T-helper 2 cell treated with Interferon-gamma antibody and Interleukin-4, amounts not matched to agents 5 μg/mL and 100 μg/mL, for 36 hours (primary cell): Measurements from ENCODE around the gene PDE6A.

Source experiments
- DNase-seq: peaks from one replicate; pipeline ENCODE4 v3.0.0; 2021; ENCODE audit warnings: low spot score
- H3K27ac Mint-ChIP-seq: one replicate; pipeline ENCODE4 v1.8.0; 2021; ENCODE audit warnings: mild to moderate bottlenecking, mixed read lengths
- H3K27me3 Mint-ChIP-seq: one replicate; pipeline ENCODE4 v1.8.0; 2021; ENCODE audit warnings: low read depth, mixed read lengths
- H3K36me3 Mint-ChIP-seq: one replicate; pipeline ENCODE4 v1.8.0; 2021; ENCODE audit warnings: low read depth, mixed read lengths
- H3K4me1 Mint-ChIP-seq: one replicate; pipeline ENCODE4 v1.8.0; 2021; ENCODE audit warnings: low read depth, mixed read lengths
- H3K4me3 Mint-ChIP-seq: one replicate; pipeline ENCODE4 v1.8.0; 2022; ENCODE audit warnings: mild to moderate bottlenecking, moderate library complexity, mixed read lengths
- H3K9me3 Mint-ChIP-seq: one replicate; pipeline ENCODE4 v1.8.0; 2021; ENCODE audit warnings: mixed read lengths

Gene PDE6A

DNA sequence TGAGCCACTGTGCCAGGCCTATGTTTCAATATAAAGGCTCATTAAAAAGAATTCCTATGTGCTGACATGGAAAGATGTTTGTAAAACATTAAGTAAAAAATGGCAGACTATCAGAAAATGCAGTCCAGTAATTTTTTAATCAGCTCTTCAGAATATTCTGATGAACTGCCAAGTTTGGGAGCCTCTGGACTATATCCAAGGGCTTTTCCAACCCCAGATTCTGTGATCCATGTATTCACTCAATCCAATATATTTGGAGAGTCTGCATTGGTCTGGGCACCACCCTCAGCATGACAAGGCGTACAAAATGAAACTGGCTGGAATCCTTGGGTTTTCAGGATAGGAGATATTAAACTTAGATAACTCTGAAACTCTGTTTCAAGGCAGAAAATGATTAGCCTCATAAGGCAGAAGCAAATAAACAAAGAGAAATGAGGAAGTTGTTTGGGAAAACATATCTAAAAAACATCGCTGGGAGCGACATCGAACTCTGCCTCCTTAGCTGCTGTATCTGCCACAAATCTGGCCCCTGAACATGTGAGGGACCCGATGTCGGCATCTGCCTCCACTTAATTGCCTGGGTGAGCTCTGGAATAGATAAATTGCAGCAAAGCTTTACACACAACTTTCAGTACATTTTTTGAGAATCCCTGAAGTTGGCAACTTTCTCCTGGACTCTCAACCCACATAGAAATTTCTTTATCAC, 14.4 kb downstream of the PDE6A start:
- no peak overlapping the region for H3K4me3 Mint-ChIP-seq
- no peak overlapping the region for H3K27ac Mint-ChIP-seq
- peaks cover 25% of the 10 kb centered on the region for H3K27me3 Mint-ChIP-seq
- no peaks in the 10 kb centered on the region for H3K9me3 Mint-ChIP-seq
- no peak for DNase-seq
- peaks cover 3% of the 10 kb centered on the region for H3K4me1 Mint-ChIP-seq
- no peaks in the 10 kb centered on the region for H3K36me3 Mint-ChIP-seq

DNA sequence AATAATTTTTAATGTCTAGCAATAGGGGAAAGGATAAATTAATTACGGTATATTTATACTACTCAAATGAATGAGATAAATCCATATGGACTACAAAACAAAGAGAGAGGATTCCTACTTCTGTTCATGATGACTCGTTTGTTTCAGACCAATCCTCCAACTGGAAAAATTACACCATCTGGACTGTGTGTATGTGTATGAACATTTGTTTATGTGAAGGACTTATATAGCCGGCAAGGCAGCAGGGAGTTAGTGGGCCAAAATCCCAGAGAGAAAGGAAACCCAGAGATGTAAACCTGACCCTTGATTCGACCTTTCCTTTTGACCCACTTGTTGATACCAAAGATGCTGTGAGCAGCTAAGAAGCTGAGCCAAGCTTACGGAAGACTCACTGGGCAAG, 20.1 kb downstream of the PDE6A start:
- no peak for DNase-seq
- Mint-ChIP-seq H3K9me3 (no peaks in the 10 kb centered on the region), H3K36me3 (no peaks in the 10 kb centered on the region), H3K4me3 (no peak overlapping the region), H3K27me3 (no peaks in the 10 kb centered on the region), H3K27ac (no peak overlapping the region), H3K4me1 (peaks cover 1% of the 10 kb centered on the region)

DNA sequence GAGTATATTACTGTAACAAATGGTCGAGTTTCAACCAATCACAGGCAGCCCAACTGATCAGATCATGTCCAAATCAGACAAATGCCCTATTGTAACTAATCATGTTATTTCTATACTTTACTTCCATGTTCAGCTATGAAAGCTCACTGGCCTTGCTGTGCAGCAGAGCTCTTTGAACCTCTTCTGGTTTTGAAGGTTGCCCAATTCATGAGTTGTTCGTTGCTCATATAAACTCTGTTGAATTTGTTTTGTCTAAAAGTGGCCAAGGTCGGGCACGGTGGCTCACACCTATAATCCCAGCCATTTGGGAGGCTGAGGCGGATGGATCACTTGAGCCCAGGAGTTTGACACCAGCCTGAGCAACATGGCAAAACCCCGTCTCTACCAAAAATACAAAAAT, 21.6 kb downstream of the PDE6A start:
- H3K27ac Mint-ChIP-seq = no peak overlapping the region
- peaks cover 1% of the 10 kb centered on the region for H3K4me1 Mint-ChIP-seq
- H3K27me3 Mint-ChIP-seq = no peaks in the 10 kb centered on the region
- H3K9me3 Mint-ChIP-seq = no peaks in the 10 kb centered on the region
- DNase-seq = no peak
- no peak overlapping the region for H3K4me3 Mint-ChIP-seq
- no peaks in the 10 kb centered on the region for H3K36me3 Mint-ChIP-seq

DNA sequence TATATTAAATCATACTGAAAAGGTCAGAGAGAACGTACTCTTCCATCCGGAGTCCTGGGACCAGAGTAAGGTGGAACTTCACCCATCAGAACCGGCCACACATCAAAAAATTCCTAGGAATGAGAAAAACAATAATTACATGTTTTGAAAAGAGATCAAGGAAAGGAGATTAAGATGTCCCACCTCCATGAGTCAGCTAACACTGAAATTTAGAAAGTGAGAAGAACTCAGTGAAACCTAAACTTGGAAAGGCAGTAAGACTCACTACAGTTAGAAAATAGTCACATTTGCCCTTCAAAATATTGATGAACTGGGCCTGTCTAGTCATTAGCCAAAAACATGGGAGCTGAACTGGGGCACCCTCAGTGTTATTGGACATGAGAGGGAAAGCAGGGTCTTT, 23.0 kb downstream of the PDE6A start:
- no peaks in the 10 kb centered on the region for H3K36me3 Mint-ChIP-seq
- H3K27me3 Mint-ChIP-seq = no peaks in the 10 kb centered on the region
- no peak overlapping the region for H3K4me3 Mint-ChIP-seq
- no peak for DNase-seq
- H3K27ac Mint-ChIP-seq = no peak overlapping the region
- no peaks in the 10 kb centered on the region for H3K9me3 Mint-ChIP-seq
- peaks cover 1% of the 10 kb centered on the region for H3K4me1 Mint-ChIP-seq

DNA sequence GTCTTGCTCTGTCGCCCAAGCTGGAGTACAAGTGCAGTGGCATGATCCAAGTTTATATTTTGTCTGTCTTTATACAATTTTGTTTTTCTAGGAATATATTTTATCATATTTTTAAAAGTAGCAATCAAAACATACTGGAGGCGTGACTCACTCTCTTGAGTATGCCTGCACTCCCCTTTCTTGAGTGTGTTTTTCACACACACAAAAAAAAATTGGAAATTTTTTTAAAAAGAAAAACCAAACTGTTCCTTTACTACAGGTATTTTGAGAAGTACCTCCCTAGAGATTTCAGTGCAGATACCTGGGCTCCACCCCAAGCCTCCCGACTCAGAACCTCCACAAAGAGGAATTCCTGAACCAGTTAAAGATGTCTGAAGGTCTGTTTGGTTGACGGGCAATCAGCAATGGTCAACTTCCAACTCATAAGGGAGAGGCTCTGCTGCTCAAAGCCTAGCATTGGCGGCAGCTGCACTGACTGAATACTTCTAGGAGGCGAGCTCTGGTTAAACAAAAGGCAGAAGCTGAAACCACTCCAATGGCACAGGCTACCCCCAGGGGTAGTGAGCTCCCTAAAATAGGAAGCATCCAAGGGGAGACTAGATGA, 27.4 kb downstream of the PDE6A start:
- no peaks in the 10 kb centered on the region for H3K36me3 Mint-ChIP-seq
- H3K27ac Mint-ChIP-seq = no peak overlapping the region
- no peaks in the 10 kb centered on the region for H3K27me3 Mint-ChIP-seq
- no peak for DNase-seq
- peaks cover 5% of the 10 kb centered on the region for H3K4me1 Mint-ChIP-seq
- H3K4me3 Mint-ChIP-seq = no peak overlapping the region
- no peaks in the 10 kb centered on the region for H3K9me3 Mint-ChIP-seq

DNA sequence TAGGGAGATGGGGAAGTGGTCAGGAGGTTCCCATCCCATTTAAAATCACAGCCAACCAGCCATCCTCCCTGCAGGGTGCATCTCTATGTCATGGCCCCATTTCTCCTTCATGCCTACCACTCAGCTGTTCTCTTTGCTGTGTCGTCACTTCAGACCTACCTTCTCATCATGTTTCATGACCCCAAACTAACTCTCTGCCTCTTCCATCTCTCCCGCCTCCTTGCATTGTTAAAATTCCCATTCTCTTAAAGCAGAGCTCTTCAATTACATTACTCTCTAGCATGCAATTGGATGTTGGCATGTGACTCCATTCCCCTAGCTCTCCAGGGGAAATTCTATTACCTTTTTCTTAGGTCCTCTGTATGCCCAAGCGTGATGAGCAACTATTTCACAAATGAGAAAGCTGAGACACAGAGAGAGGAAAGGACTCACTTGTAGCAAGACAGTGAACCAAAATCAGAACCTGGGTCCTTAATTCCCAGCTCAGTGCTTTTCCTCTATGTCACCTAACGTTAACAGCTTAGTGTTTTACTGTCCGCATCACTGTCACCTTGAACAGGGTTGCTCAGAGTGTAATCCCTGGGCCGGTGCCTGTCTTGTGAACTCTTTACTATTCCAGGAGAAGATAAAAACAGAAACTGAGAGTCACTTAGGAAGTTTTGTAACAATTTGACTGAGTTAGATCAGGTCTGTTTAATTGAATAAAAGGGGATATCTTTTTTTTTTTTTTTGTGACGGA, 28.1 kb downstream of the PDE6A start:
- H3K27me3 Mint-ChIP-seq = no peaks in the 10 kb centered on the region
- no peak for DNase-seq
- H3K4me1 Mint-ChIP-seq = peaks cover 5% of the 10 kb centered on the region
- H3K36me3 Mint-ChIP-seq = no peaks in the 10 kb centered on the region
- no peaks in the 10 kb centered on the region for H3K9me3 Mint-ChIP-seq
- H3K4me3 Mint-ChIP-seq = no peak overlapping the region
- no peak overlapping the region for H3K27ac Mint-ChIP-seq

DNA sequence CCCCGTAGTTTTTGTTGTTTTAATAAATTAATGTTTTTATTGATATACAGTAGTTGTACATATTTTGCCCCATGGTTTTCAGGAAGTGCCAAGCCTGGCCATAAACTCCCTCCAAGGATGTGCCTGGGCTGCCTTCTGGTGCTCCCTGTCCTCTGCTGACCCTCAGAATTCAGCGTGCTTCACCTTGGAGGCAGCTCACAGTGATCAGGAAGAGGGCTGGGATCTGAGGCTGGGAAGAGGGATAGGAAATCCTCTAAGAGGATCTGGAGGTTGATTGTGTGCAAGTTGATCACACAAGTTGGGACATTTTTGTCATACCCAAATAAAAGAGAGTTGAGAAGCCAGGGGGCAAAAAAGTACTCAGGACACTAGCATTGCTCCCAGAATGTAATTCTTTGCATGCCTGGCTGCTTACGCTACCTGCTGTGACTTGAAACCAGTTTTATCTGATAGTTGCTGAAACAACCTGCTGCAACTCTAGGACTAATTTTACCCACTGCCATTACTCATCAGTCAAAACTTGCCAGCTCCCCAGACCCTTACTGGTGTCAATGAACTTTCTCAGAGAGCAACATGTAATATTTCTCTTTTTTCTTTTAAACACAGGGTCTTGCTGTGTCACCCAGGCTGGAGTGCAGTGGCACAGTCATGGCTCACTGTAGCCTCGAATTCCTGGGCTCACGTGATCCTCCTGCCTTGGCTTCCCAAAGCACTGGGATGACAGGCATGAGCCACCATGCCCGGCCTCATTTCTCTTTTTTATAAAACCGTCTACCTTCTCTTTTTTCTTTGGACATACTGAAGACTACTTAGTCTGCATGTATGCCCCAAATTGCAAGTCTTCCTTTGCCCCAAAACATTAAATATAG, 29.0 kb downstream of the PDE6A start:
- H3K4me1 Mint-ChIP-seq = peaks cover 4% of the 10 kb centered on the region
- no peak for DNase-seq
- no peaks in the 10 kb centered on the region for H3K36me3 Mint-ChIP-seq
- H3K4me3 Mint-ChIP-seq = no peak overlapping the region
- H3K9me3 Mint-ChIP-seq = no peaks in the 10 kb centered on the region
- no peak overlapping the region for H3K27ac Mint-ChIP-seq
- peaks cover 4% of the 10 kb centered on the region for H3K27me3 Mint-ChIP-seq

DNA sequence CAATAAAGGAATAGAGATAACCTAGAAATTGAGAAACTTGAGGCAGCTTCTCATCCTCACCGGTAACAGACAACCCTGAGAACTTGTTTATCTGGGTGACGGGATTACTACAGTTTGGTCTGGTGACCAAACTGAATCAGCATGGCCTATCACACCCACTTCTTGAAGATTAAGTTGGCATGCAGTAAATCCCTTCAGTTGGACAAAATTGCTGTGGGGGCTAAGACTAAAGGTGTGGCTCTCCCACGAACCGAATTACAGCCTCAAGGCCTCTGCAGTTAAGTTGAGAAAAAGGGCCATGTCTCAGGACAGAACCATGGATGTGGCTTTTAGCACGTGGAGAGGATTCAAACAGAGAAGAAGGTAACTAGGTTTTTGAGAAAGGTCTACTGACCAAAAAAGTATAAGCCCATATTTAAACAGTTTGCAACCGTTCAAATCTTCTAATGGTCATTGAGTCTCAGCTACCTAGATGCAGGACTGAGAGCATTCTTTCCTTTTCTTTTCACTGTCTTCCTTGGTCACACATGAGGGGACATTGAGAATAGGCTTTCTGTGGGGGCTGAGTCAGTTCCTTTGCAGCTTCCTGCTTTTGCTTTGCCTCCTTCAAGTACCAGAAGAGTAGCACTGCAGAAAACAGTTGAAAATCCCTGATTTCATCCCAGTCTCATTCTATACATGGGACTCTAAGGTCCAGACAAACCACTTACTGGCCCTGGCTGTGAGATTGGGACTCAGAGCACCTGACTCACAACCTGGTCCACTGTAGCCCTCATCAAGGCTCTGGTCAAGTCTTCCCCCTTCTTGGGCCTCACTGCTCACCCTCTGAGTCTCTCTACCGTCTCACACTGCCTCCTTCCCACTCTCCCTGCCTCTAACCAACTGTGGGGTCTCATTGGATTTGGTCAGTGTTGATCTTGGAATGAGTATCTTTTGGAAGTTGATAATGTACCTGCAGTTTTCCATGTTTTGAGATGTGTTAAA, 30.9 kb downstream of the PDE6A start:
- Mint-ChIP-seq H3K9me3 (no peaks in the 10 kb centered on the region), H3K27ac (no peak overlapping the region), H3K4me1 (peaks cover 4% of the 10 kb centered on the region), H3K27me3 (peaks cover 15% of the 10 kb centered on the region), H3K36me3 (no peaks in the 10 kb centered on the region), H3K4me3 (no peak overlapping the region)
- no peak for DNase-seq

DNA sequence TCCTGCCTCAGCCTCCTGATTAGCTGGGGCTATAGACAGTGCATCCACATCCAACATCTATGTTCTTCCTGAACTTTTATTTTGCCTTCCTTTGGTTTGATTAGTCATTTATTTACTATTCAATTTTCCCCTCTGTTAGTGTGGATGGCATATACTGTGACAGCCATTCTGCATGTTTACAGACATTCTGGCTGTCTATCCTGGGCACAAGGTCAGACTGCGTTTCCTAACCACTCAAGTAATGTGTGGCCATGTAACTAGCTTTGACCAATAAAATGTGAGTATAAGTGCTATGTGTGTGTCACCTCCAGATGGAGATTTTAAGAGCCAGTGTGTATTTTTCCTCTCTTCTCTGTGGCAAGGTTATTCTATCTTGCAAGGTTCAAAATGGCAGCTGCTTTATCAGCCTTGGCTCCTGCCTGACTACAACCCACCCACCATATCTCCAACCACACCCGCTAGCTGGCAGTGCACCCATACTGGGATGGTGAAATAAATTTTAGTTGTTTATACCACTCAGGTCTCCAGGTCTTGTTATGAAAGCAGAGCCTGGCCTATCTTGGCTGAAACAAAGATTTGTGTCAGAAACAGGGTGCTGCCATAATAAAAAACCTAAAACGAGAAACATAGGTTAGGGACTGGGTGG, 32.2 kb downstream of the PDE6A start:
- peaks cover 4% of the 10 kb centered on the region for H3K4me1 Mint-ChIP-seq
- no peak overlapping the region for H3K4me3 Mint-ChIP-seq
- no peak for DNase-seq
- H3K27me3 Mint-ChIP-seq = peaks cover 20% of the 10 kb centered on the region
- no peaks in the 10 kb centered on the region for H3K9me3 Mint-ChIP-seq
- H3K27ac Mint-ChIP-seq = no peak overlapping the region
- H3K36me3 Mint-ChIP-seq = no peaks in the 10 kb centered on the region

DNA sequence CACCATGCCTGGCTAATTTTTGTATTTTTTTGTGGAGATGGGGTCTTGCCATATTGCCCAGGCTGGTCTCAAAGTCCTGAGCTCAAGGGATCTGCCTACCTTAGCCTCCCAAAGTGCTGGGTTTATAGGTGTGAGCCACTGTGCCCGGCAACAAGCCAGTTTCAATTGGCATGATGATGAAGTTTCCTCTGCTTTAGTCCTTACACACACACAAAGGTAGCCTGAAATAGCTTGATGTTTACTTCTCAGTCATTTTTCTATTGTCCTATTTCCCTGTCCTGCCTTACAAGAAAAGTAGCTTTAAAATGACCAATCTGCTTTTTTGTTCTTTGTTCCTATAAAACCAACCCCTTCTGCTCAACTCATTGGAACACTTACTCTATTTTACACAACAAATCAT, 33.6 kb downstream of the PDE6A start:
- Mint-ChIP-seq H3K27me3 (peaks cover 20% of the 10 kb centered on the region), H3K27ac (no peak overlapping the region), H3K9me3 (no peaks in the 10 kb centered on the region), H3K36me3 (no peaks in the 10 kb centered on the region), H3K4me1 (peaks cover 4% of the 10 kb centered on the region), H3K4me3 (no peak overlapping the region)
- DNase-seq = no peak

DNA sequence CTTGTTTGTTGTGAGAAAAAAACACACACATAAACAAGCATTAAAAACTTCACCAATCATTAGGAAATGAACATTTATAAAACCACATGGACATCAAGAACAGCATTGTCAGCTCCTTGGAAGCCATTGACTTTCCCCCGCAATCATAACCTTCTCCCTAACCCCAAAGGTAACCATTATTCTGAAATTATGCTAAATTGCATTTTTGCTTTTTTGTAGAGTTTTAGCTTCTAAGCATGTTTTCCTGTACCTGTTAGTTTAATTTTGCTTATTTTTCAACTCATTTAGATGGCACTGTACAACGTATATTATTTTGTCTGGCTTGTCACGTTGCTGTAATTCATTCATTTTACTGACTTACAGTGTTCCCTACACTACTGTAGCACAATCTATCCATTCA, 36.8 kb downstream of the PDE6A start:
- no peaks in the 10 kb centered on the region for H3K9me3 Mint-ChIP-seq
- no peak overlapping the region for H3K27ac Mint-ChIP-seq
- H3K27me3 Mint-ChIP-seq = peaks cover 30% of the 10 kb centered on the region
- H3K4me3 Mint-ChIP-seq = no peak overlapping the region
- peaks cover 7% of the 10 kb centered on the region for H3K4me1 Mint-ChIP-seq
- DNase-seq = no peak
- no peaks in the 10 kb centered on the region for H3K36me3 Mint-ChIP-seq

DNA sequence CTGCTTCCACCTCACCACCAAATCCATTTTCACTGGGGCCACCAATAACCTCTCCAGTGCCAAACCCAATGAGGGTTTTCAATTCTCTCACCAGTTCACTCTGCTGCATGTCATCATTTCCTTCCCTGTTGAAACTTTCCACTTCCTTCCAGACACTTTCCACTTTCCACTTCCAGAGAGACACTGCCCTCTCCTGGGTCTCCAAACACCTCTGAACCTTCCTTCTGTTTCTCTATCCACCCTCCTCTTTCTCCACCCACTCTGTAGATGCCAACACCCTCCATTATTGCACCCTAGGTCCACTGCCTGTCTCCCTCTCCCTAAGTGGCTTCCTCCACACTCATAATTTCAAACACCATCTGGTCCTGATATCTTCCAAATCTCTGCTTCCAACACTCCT, 39.6 kb downstream of the PDE6A start:
- no peak for DNase-seq
- Mint-ChIP-seq H3K27ac (no peak overlapping the region), H3K4me3 (no peak overlapping the region), H3K27me3 (peaks cover 19% of the 10 kb centered on the region), H3K4me1 (peaks cover 16% of the 10 kb centered on the region), H3K9me3 (no peaks in the 10 kb centered on the region), H3K36me3 (no peaks in the 10 kb centered on the region)
